ENCODE measurements around the gene RAB31.

GRCh38 chr18:9806905-9807304 lies 98.8 kb downstream of the RAB31 start:
- TF ChIP-seq CTCF (conservative IDR thresholded peaks at IDR 0.05 in 1 of 2, IDR thresholded peaks at IDR 0.05 in 1 of 2; ENCODE audit: extremely low read depth in 1 of 2, insufficient read depth in 1 of 2, low read depth in 1 of 2, low read length in 2 of 2), result no peak
- no peak for TF ChIP-seq EZH2 (IDR thresholded peaks at IDR 0.05; ENCODE audit: borderline replicate concordance, low read length)
